Stimulated activated effector memory CD8-positive, alpha-beta T cell treated with anti-CD3 and anti-CD28 coated beads, Interleukin-12 subunit alpha, Interleukin-12 subunit beta, amount 100 ng/mL, for 72 hours (primary cell): Measurements from ENCODE around the gene COBL.
A peak's percentile ranks its signal among the peaks of the same experiment; 100 is the strongest.

Experiments
- ATAC-seq: fragments of 150-1000 bp; cut with Tn5 transposase; 2 replicates; pipeline ENCODE4 v1.10.0; 2021
- DNase-seq, 2 donors: peaks; one replicate each; pipeline ENCODE4 v3.0.0; 2021 to 2022; ENCODE audit warnings: low spot score in 2 of 2
- H3K27ac Mint-ChIP-seq: one replicate; pipeline ENCODE4 v1.8.0; 2022; ENCODE audit warnings: mild to moderate bottlenecking, mixed read lengths
- H3K36me3 Mint-ChIP-seq: one replicate; pipeline ENCODE4 v1.8.0; 2022; ENCODE audit warnings: mild to moderate bottlenecking, mixed read lengths
- H3K4me1 Mint-ChIP-seq: one replicate; pipeline ENCODE4 v1.8.0; 2022; ENCODE audit warnings: mixed read lengths
- H3K4me3 Mint-ChIP-seq: one replicate; pipeline ENCODE4 v1.8.0; 2022; ENCODE audit warnings: mild to moderate bottlenecking, mixed read lengths
- H3K9me3 Mint-ChIP-seq: one replicate; pipeline ENCODE4 v1.8.0; 2022; ENCODE audit warnings: mixed read lengths

The COBL gene

DNA sequence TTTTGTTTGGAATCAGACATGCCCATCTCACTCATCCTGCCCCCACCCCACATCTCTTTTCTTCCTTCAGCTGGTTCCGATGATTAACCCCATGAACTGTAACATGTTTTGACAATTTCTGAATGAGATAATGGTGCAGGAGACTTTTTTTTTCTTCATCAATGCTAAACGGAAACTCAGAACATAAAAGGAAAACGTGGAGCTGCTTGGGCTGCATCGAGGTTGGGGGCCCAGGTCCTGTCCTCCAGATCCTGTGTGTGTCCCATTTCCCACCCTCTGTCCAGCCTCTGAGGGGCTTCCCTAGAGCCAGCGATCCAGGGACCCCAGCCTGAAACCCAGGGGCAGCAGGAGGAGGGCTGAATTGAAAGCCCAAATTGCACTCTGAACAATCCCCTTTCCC is 270.1 kb downstream of the COBL start:
- Mint-ChIP-seq H3K36me3 (no peaks in the 10 kb centered on the region), H3K9me3 (no peaks in the 10 kb centered on the region), H3K27ac (no peak overlapping the region), H3K4me3 (no peak overlapping the region), H3K4me1 (no peaks in the 10 kb centered on the region)
- no peak for ATAC-seq
- no peak for DNase-seq

- H3K27ac Mint-ChIP-seq, result no peak overlapping the region
- no peak for DNase-seq
- no peaks in the 10 kb centered on the region for H3K36me3 Mint-ChIP-seq
- H3K9me3 Mint-ChIP-seq, result no peaks in the 10 kb centered on the region
- ATAC-seq, result peak; percentile 6
- no peaks in the 10 kb centered on the region for H3K4me1 Mint-ChIP-seq
- H3K4me3 Mint-ChIP-seq, result no peak overlapping the region
These were observed 270.5 kb downstream of the COBL start for GRCh38 chr7:51046103-51046466.

DNA sequence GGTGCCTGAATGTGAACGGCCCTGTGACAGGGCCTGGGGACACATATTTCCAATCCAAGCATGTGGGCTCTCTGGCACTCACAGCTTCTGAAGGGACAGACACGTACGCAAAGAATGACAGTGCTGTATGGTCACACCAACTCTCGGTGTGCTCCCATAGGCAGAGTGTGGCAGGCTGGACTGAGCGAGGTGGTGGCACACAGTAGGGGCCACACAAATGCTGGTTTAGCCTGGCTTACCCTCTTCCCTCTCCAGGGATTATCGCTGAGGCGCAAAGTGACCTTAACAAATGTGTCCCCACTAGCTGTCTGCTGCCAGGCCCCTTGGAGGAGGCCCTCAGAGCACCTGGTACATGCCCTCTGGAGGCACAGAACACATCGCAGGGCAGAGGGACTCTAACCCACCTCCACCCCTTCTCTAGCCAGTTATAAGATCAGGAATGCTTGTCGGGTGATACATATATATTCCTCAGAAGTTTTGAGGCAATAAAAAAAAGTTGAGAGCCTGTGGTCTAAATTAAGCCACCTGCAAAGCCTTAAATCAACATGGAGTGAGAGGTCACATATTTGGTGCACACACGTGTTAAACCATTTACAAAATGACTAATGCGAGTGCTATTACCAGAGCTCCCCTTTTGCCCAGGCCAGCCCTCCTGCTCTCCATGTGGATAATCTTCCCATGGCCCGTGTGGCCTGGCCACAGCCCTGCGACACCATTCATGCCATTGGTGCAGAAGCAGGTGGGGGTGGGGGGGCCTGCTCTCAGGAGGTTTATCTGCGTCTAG is 271.1 kb downstream of the COBL start:
- H3K9me3 Mint-ChIP-seq, result no peaks in the 10 kb centered on the region
- DNase-seq (no peak), ATAC-seq (peak; percentile 52)
- H3K36me3 Mint-ChIP-seq, result no peaks in the 10 kb centered on the region
- no peak overlapping the region for H3K4me3 Mint-ChIP-seq
- H3K27ac Mint-ChIP-seq, result no peak overlapping the region
- no peaks in the 10 kb centered on the region for H3K4me1 Mint-ChIP-seq

DNA sequence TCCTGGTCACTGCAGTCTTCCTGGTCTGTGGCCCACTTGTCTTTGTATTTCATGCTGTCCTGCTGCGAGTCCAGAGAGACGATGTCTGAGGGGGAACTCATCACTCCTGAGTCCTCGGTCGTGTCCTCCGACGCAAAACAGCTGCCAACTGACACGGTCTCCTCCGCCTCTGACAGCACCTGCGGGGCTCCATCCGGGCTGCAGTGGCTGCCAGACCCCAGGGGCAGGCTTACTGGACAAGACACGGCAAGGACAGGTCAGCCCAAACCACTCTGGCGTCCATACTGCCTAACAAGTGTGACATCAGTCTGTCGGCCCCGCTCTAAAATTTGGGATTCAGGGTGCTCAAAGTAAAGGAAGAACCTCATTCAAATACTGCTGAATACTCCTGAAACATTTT is 273.1 kb downstream of the COBL start:
- H3K4me1 Mint-ChIP-seq, result no peaks in the 10 kb centered on the region
- no peaks in the 10 kb centered on the region for H3K9me3 Mint-ChIP-seq
- H3K4me3 Mint-ChIP-seq, result no peak overlapping the region
- no peaks in the 10 kb centered on the region for H3K36me3 Mint-ChIP-seq
- no peak overlapping the region for H3K27ac Mint-ChIP-seq
- no peak for ATAC-seq
- DNase-seq, result no peak

DNA sequence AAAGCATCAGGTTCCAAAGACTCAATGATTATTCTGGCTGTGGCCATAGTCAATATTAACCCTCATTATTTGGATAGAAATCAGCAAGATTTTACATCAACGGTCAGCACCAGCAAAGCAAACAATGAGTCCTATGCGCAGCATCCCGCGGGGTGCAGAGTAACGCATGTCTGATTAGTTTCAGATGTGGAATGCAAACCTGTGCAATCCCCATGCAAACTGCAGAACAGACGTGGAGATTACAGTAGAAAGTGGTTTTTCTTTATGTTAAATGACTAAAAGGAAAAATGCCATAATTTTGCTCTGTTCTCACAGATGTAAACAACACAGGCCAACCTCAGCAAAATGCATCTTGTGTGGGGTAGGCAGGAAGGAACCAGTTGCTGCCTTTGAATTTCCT is 275.8 kb downstream of the COBL start:
- no peak overlapping the region for H3K27ac Mint-ChIP-seq
- no peak overlapping the region for H3K4me3 Mint-ChIP-seq
- ATAC-seq (no peak), DNase-seq (no peak)
- no peaks in the 10 kb centered on the region for H3K4me1 Mint-ChIP-seq
- H3K36me3 Mint-ChIP-seq, result no peaks in the 10 kb centered on the region
- no peaks in the 10 kb centered on the region for H3K9me3 Mint-ChIP-seq

DNA sequence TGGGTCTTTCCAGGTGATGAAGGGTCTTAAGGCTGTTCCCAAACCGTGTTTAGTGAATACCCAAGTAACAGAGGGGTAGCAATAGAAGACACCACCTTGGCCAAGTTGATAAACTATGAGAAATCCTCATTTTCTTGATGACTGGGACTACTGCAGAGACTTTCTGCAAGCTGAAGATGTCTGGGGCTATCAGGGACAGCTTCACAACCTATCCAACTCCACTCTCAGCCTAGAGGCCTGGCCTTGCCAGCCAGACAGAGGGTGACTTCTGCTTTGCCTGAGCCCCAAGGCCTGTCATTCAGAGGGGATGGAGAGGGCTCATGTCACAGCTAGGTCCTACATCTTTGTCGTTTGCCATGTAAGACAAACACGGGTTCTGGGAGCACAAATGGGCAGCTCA is 278.0 kb downstream of the COBL start:
- Mint-ChIP-seq H3K27ac (no peak overlapping the region), H3K36me3 (no peaks in the 10 kb centered on the region), H3K4me3 (no peak overlapping the region), H3K9me3 (no peaks in the 10 kb centered on the region), H3K4me1 (no peaks in the 10 kb centered on the region)
- ATAC-seq (peak; percentile 24), DNase-seq (no peak)

DNA sequence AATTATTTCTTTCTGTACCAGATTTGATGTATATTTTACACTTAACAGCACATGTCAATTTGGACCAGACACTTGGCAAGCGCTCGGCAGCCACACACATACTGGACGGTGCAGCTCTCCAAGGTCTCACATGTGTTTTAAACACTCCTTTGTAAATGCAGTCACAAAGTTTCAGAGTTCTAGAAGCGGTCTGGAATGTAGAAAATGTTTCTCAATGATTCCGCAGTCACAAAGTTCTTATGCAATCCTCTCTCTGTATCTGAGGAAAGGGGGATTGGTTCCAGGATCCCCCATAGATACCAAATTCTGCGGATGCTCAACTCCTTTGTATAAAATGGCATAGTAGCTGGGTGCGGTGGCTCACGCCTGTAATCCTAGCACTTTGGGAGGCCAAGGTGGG is 280.9 kb downstream of the COBL start:
- no peaks in the 10 kb centered on the region for H3K4me1 Mint-ChIP-seq
- H3K4me3 Mint-ChIP-seq, result no peak overlapping the region
- H3K9me3 Mint-ChIP-seq, result no peaks in the 10 kb centered on the region
- DNase-seq (no peak), ATAC-seq (no peak)
- no peaks in the 10 kb centered on the region for H3K36me3 Mint-ChIP-seq
- no peak overlapping the region for H3K27ac Mint-ChIP-seq

DNA sequence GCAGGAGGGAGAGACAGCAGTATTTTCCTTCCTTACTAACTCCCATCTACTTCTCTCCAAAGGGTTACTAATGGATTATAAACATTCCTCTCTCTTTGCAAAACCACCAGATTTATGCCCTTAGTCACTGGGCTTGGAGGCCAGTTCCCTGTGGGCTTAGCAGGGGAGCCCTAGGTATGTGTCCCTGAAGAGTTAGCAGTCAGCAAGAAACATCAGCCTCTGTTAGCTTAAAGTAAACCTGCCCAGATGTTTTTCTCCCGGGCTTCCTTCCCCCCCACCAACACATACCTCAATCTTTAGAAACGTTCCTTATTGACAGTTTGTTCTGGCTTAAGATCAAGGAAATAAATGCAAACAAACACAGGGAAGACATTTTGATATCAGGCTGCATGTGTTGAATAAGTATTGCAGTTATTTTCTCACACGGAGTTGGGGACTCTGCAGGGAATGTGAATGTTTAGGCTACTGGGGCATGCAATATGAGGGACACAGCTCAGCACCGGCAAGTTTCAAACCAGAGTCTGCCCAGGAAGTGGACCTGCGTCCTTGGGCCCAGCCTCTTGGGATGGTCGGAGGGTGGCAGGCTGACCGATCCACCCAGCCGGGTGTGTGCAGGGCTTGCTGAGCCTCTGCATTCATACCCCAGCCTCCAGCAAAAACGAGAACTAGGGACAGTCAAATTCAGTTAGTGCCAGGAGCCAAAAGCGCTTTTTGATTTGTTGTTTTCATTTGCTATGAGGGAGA is 281.9 kb downstream of the COBL start:
- Mint-ChIP-seq H3K4me1 (no peaks in the 10 kb centered on the region), H3K4me3 (no peak overlapping the region), H3K9me3 (no peaks in the 10 kb centered on the region), H3K36me3 (no peaks in the 10 kb centered on the region), H3K27ac (no peak overlapping the region)
- DNase-seq (no peak), ATAC-seq (no peak)

DNA sequence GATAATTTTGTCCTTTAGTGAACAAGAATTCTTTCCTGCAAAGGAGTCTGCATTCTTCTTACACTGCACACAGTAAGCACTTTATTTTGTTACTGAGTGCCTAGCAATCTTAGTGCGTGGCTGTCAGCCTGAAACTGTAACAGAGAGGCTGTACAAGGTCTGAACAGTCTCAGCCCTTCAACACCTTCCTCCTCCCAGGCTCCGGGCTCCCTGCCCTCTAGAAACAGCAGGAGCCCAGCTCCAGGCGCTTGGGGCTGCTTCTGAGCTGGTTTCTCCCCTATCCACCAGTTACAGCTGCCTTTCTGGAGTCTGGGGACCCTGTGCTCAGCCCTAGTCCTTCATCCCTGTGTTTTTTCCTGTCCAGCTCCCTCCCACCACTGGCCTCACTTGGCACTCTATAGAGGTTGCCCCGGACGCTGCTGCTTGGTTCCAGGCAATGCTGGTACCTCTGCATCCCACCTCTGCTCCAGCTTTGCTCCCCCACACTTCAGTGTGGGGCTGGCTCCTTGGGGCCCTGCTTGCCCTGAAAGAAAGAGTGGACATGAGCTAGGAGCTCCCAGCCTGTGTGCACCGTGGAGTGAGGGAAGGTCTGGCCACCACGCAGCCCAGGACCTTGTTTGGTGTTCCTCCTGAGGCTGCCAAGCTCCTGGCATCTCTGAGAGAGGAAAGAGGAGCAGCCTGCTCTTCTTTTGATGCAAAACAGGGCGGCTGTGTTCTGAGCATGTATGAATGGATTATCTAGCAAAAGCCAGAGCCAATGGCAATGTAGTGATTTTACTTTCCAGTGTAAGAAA is 282.7 kb downstream of the COBL start:
- Mint-ChIP-seq H3K9me3 (no peaks in the 10 kb centered on the region), H3K4me3 (no peak overlapping the region), H3K4me1 (no peaks in the 10 kb centered on the region), H3K36me3 (no peaks in the 10 kb centered on the region), H3K27ac (no peak overlapping the region)
- ATAC-seq (peak; percentile 24), DNase-seq (no peak)

GRCh38 chr7:51031791-51032515 is 284.7 kb downstream of the COBL start:
- Mint-ChIP-seq H3K4me3 (no peak overlapping the region), H3K27ac (no peak overlapping the region), H3K9me3 (no peaks in the 10 kb centered on the region), H3K36me3 (no peaks in the 10 kb centered on the region), H3K4me1 (no peaks in the 10 kb centered on the region)
- no peak for ATAC-seq
- DNase-seq, result no peak

DNA sequence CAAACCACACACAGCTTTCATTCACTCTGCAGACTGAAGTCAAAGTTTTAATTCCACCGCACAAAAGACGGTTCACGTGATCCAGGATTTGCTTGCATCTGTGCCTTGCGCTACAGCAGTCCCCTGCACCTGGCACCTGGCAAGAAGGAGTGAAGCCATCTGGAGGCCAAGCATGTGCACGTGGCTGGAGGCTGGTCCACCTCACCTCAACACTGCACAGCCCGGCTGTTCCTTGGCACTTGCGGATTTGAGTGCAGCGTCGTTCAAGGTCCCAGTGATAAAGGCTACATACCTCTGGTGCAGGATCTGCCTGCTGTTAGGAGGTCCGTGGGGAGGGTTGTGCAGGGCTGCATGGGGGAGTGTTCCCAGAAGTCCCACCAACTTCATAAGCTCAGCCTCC is 285.4 kb downstream of the COBL start:
- no peak overlapping the region for H3K27ac Mint-ChIP-seq
- DNase-seq (no peak), ATAC-seq (no peak)
- H3K36me3 Mint-ChIP-seq, result no peaks in the 10 kb centered on the region
- no peaks in the 10 kb centered on the region for H3K4me1 Mint-ChIP-seq
- no peak overlapping the region for H3K4me3 Mint-ChIP-seq
- H3K9me3 Mint-ChIP-seq, result no peaks in the 10 kb centered on the region

GRCh38 chr7:51029701-51030191 is 286.9 kb downstream of the COBL start:
- Mint-ChIP-seq H3K36me3 (no peaks in the 10 kb centered on the region), H3K27ac (no peak overlapping the region), H3K4me3 (no peak overlapping the region), H3K4me1 (no peaks in the 10 kb centered on the region), H3K9me3 (no peaks in the 10 kb centered on the region)
- no peak for DNase-seq
- ATAC-seq, result no peak

DNA sequence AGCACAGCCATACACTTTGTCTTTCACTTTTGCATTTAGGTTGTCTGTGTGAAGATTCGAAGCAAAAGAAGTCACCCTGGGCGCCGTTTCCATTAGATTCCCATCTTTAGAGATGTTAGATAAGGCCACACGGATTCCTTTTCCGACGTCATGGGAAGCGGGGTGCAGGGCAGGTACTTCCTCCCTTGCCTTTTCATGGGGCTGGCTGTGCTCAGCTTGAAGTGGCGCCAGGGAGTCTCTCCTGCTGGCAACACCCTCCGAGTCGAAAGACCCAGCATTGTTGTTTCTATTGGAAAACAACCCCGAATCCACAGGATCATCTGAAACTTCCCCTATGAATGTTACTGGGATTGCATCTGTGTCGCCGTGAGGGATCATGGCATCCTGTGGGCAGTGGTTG is 287.5 kb downstream of the COBL start:
- DNase-seq (no peak), ATAC-seq (no peak)
- no peak overlapping the region for H3K27ac Mint-ChIP-seq
- H3K4me1 Mint-ChIP-seq, result no peaks in the 10 kb centered on the region
- H3K36me3 Mint-ChIP-seq, result no peaks in the 10 kb centered on the region
- H3K4me3 Mint-ChIP-seq, result no peak overlapping the region
- no peaks in the 10 kb centered on the region for H3K9me3 Mint-ChIP-seq

DNA sequence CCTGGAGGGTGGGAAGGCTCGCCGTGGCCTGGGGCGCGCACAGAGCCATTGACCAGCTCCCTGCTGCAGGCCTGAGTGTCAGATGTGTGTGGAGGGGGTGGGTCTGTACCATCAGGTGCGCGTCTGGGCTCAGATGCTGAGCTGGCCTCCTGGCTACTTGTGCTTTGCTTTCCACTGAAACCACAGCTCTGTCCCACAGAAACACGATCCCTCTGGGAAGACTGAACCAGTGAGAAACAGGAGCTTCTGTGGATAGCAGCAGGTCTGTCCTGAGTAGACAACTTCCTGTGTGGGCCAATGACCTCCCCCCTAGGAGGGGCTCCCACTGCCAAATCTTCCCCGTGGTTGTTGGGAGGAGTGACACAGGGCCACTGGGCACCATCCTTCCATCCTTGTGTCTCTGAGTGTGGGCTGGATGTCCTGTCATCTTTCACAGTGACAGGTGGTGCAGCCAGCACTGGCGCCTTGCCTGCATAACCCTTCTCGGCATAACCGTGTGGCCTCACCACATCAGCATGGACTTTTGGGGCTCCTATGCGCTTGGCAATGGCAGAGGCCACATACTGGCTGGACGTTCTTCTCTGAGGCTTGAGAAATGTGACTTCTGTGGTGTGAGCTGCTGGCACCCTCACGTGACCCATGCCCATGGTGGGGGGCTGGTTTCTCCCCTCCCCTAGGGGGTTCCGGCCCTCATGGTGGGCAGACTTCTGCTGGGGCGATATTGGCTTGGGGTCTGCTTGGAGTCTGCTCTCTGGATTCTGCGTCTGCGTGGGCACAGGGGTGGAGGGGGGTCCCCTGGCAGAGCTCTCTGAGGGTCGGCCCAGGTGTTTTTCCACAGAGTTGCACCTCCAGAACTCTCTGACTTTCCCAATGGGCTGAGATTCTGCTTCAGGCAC is 288.4 kb downstream of the COBL start:
- no peak overlapping the region for H3K4me3 Mint-ChIP-seq
- DNase-seq, result no peak
- H3K4me1 Mint-ChIP-seq, result no peaks in the 10 kb centered on the region
- no peaks in the 10 kb centered on the region for H3K36me3 Mint-ChIP-seq
- no peak for ATAC-seq
- H3K27ac Mint-ChIP-seq, result no peak overlapping the region
- H3K9me3 Mint-ChIP-seq, result no peaks in the 10 kb centered on the region
